Neural progenitor cell (in vitro differentiated cells): ENCODE data around the gene SSBP4. TPM values are rescaled to one million over a fixed set of nuclear protein-coding genes. Genes with fewer than 3 reads are reported as not detected.
A peak's percentile ranks its signal among the peaks of the same experiment; 100 is the strongest.

ENCODE experiments used
- DNase-seq: peaks from one replicate; pipeline ENCODE4 v3.0.0-alpha.2; 2016; ENCODE audit warnings: low spot score
- H2AFZ ChIP-seq: fragments of 200-600 bp; sonication (generic); replicated peaks from 2 replicates; pipeline ENCODE4 v1.6.1; 2016; ENCODE audit warnings: antibody characterized with exemption
- H3F3A ChIP-seq: fragments of 200-600 bp; sonication (generic); 2 replicates; pipeline ENCODE4 v1.6.1; 2016; ENCODE audit warnings: antibody characterized with exemption, low read depth
- H3K27ac ChIP-seq: fragments of 200-600 bp; sonication (generic); 2 replicates; pipeline ENCODE4 v1.5.1; 2016; ENCODE audit warnings: mild to moderate bottlenecking
- H3K27me3 ChIP-seq: fragments of 200-600 bp; sonication (generic); 2 replicates; pipeline ENCODE4 v1.6.1; 2016; ENCODE audit warnings: mild to moderate bottlenecking, moderate library complexity
- H3K36me3 ChIP-seq: fragments of 200-600 bp; sonication (generic); 2 replicates; pipeline ENCODE4 v1.5.1; 2016
- H3K4me1 ChIP-seq: fragments of 200-600 bp; sonication (generic); 2 replicates; pipeline ENCODE4 v1.6.1; 2016; ENCODE audit warnings: mixed run types
- H3K4me2 ChIP-seq: fragments of 200-600 bp; sonication (generic); 2 replicates; pipeline ENCODE4 v1.6.1; 2016
- H3K4me3 ChIP-seq: fragments of 200-600 bp; sonication (generic); 2 replicates; pipeline ENCODE4 v1.5.1; 2016
- H3K79me2 ChIP-seq: fragments of 200-600 bp; sonication (generic); 2 replicates; pipeline ENCODE4 v1.6.1; 2016; ENCODE audit warnings: low read depth
- H3K9ac ChIP-seq: fragments of 200-600 bp; sonication (generic); 2 replicates; pipeline ENCODE4 v1.6.1; 2016
- H3K9me3 ChIP-seq: fragments of 200-600 bp; sonication (generic); 2 replicates; pipeline ENCODE4 v1.5.1; 2016; ENCODE audit warnings: low read depth
- H4K20me1 ChIP-seq: fragments of 200-600 bp; sonication (generic); 2 replicates; pipeline ENCODE4 v1.6.1; 2016; ENCODE audit warnings: low read depth
- H3K27ac Mint-ChIP-seq: 3 replicates; pipeline ENCODE4 v1.8.0; 2021; ENCODE audit warnings: mixed read lengths
- H3K27me3 Mint-ChIP-seq: 2 replicates; pipeline ENCODE4 v1.8.0; 2022; ENCODE audit warnings: low read depth, mild to moderate bottlenecking, inconsistent platforms, moderate library complexity, mixed read lengths; ENCODE audit not compliant: insufficient read depth
- H3K36me3 Mint-ChIP-seq: 3 replicates; pipeline ENCODE4 v1.8.0; 2021; ENCODE audit warnings: mixed read lengths
- H3K4me1 Mint-ChIP-seq: 3 replicates; pipeline ENCODE4 v1.8.0; 2021; ENCODE audit warnings: mixed read lengths
- H3K4me3 Mint-ChIP-seq: 3 replicates; pipeline ENCODE4 v1.8.0; 2021; ENCODE audit warnings: mild to moderate bottlenecking, moderate library complexity, mixed read lengths
- H3K9me3 Mint-ChIP-seq: 3 replicates; pipeline ENCODE4 v1.8.0; 2020; ENCODE audit warnings: mixed read lengths
- CTCF ChIP-seq: fragments of 200-600 bp; sonication (generic); IDR thresholded peaks from 2 replicates; pipeline ENCODE4 v1.5.1; 2017; ENCODE audit warnings: antibody characterized with exemption, mild to moderate bottlenecking
- EZH2 ChIP-seq: fragments of 200-600 bp; sonication (generic); IDR thresholded peaks from 2 replicates; pipeline ENCODE4 v1.6.1; 2017; ENCODE audit warnings: antibody characterized with exemption, mild to moderate bottlenecking, moderate library complexity
- EZH2phosphoT487 ChIP-seq: fragments of 200-600 bp; sonication (generic); IDR thresholded peaks from 2 replicates; pipeline ENCODE4 v1.6.1; 2017; ENCODE audit warnings: antibody characterized with exemption
- total RNA-seq: library from RNA; depleted of rRNA; stranded (reverse); fragments of >200 nt; gene quantifications from 2 replicates; pipeline ENCODE4 v1.2.3, GENCODE V29; 2015; ENCODE audit warnings: low replicate concordance

SSBP4 gene
- total RNA-seq, 1 donor from 2014 or later: 21.1 TPM

DNA sequence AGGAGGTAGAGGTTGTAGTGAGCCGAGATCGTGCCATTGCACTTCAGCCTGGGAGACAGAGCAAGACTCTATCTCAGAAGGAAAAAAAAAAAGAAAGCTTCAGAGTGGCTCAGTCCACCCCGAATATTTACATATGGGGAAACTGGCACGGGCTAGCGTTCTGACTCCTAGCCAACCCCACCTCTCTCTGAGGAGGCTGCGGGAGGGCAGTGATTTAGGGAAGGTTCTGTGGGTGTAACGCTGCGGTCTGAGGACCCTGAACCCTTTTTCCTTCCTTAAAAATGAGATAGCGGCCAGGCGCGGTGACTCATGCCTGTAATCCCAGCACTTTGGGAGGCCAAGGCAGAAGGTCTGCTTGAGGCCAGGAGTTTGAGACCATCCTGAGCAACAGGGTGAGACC lies 26.8 kb upstream of the SSBP4 start:
- H3K4me2 ChIP-seq: no peak overlapping the region
- no peak overlapping the region for H2AFZ ChIP-seq
- no peaks in the 10 kb centered on the region for H3K36me3 ChIP-seq
- no peaks in the 10 kb centered on the region for H3K9me3 Mint-ChIP-seq
- H3F3A ChIP-seq: peaks cover 8% of the 10 kb centered on the region
- no peaks in the 10 kb centered on the region for H3K79me2 ChIP-seq
- no peaks in the 10 kb centered on the region for H3K9me3 ChIP-seq
- no peak overlapping the region for H3K4me3 Mint-ChIP-seq
- no peaks in the 10 kb centered on the region for H3K36me3 Mint-ChIP-seq
- peaks cover 19% of the 10 kb centered on the region for H3K27me3 Mint-ChIP-seq
- H3K9ac ChIP-seq: no peak overlapping the region
- H3K27ac ChIP-seq: no peak overlapping the region
- H3K27me3 ChIP-seq: peaks cover 25% of the 10 kb centered on the region
- no peaks in the 10 kb centered on the region for H4K20me1 ChIP-seq
- peaks cover 4% of the 10 kb centered on the region for H3K4me1 ChIP-seq
- no peak for DNase-seq
- H3K4me1 Mint-ChIP-seq: peaks cover 6% of the 10 kb centered on the region
- TF ChIP-seq CTCF (no peak), EZH2 (no peak)
- H3K4me3 ChIP-seq: no peak overlapping the region
- H3K27ac Mint-ChIP-seq: no peak overlapping the region

- no peaks in the 10 kb centered on the region for H3K9me3 Mint-ChIP-seq
Observed at GRCh38 chr19:18392926-18393325, 26.3 kb upstream of the SSBP4 start.

DNA sequence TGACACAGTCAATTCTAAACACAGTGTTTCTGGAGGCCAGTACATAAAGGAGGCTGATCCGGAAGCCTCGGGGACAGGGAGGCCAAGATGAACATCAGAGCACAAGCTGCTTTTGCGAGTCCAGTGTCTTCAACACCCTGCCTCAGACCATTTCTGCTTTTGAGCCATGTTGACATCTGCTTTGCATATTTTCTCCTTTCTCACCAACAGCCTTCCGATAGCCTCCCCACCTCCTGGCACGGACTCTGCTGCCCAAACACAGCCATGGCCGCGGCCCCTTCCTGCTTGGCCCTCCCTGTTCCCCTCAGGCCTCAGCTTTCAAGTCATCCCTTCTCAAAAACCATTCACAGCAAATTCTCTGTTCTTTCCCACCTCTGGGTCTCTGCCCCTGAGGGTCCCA lies 25.4 kb upstream of the SSBP4 start:
- no peak overlapping the region for H3K9ac ChIP-seq
- H4K20me1 ChIP-seq: no peaks in the 10 kb centered on the region
- peaks cover 6% of the 10 kb centered on the region for H3K4me1 ChIP-seq
- no peak overlapping the region for H3K4me3 ChIP-seq
- H3K4me2 ChIP-seq: no peak overlapping the region
- no peak for TF ChIP-seq CTCF
- no peak for TF ChIP-seq EZH2phosphoT487
- TF ChIP-seq EZH2: no peak
- H3K4me1 Mint-ChIP-seq: peaks cover 10% of the 10 kb centered on the region
- H3K9me3 ChIP-seq: no peaks in the 10 kb centered on the region
- DNase-seq: no peak
- H3F3A ChIP-seq: peaks cover 8% of the 10 kb centered on the region
- H3K27ac Mint-ChIP-seq: peak overlapping the region; percentile 68
- no peaks in the 10 kb centered on the region for H3K79me2 ChIP-seq
- no peak overlapping the region for H3K4me3 Mint-ChIP-seq
- H2AFZ ChIP-seq: no peak overlapping the region
- no peaks in the 10 kb centered on the region for H3K36me3 Mint-ChIP-seq
- peaks cover 16% of the 10 kb centered on the region for H3K27me3 ChIP-seq
- no peak overlapping the region for H3K27ac ChIP-seq
- peaks cover 21% of the 10 kb centered on the region for H3K27me3 Mint-ChIP-seq
- no peaks in the 10 kb centered on the region for H3K9me3 Mint-ChIP-seq
- H3K36me3 ChIP-seq: no peaks in the 10 kb centered on the region

More at GRCh38 chr19:18392926-18393325, 26.3 kb upstream of the SSBP4 start:
- Histone ChIP-seq H3K9ac (no peak overlapping the region), H3K36me3 (no peaks in the 10 kb centered on the region), H3K79me2 (no peaks in the 10 kb centered on the region), H3K4me1 (peaks cover 6% of the 10 kb centered on the region), H3K9me3 (no peaks in the 10 kb centered on the region), H3K27ac (no peak overlapping the region), H4K20me1 (no peaks in the 10 kb centered on the region), H3K4me3 (no peak overlapping the region), H3K27me3 (peaks cover 23% of the 10 kb centered on the region), H3K4me2 (no peak overlapping the region), H2AFZ (no peak overlapping the region), H3F3A (peaks cover 8% of the 10 kb centered on the region)
- H3K4me3 Mint-ChIP-seq: no peak overlapping the region
- peaks cover 21% of the 10 kb centered on the region for H3K27me3 Mint-ChIP-seq
- H3K27ac Mint-ChIP-seq: no peak overlapping the region
- H3K4me1 Mint-ChIP-seq: peaks cover 10% of the 10 kb centered on the region
- TF ChIP-seq EZH2 (no peak), EZH2phosphoT487 (no peak), CTCF (no peak)
- no peak for DNase-seq
- H3K36me3 Mint-ChIP-seq: no peaks in the 10 kb centered on the region
